Transverse colon (tissue), 4 donors: ENCODE measurements around the gene SCG3. TPM values are rescaled to one million over a fixed set of nuclear protein-coding genes. Genes with fewer than 3 reads are reported as not detected.

ENCODE experiments used
- DNase-seq: peaks from one replicate; pipeline ENCODE4 v3.0.0-alpha.2; 2019
- H3K27ac ChIP-seq, 4 donors: fragments of 200-600 bp; sonication (generic); 2 replicates each; pipeline ENCODE4 v1.5.1; 2016 to 2018; ENCODE audit warnings: inconsistent platforms in 4 of 4
- H3K27me3 ChIP-seq: fragments of 200-600 bp; sonication (generic); 2 replicates; pipeline ENCODE4 v1.5.1; 2017; ENCODE audit warnings: inconsistent platforms
- H3K36me3 ChIP-seq, 4 donors: fragments of 200-600 bp; sonication (generic); 2 replicates each; pipeline ENCODE4 v1.5.1; 2017 to 2019; ENCODE audit warnings: inconsistent platforms in 4 of 4
- H3K4me1 ChIP-seq, 4 donors: fragments of 200-600 bp; sonication (generic); 2 replicates each; pipeline ENCODE4 v1.5.1; 2017 to 2020; ENCODE audit warnings: inconsistent platforms in 4 of 4
- H3K4me3 ChIP-seq, 4 donors: fragments of 200-600 bp; sonication (generic); 1 replicate in 1 of 4; 2 replicates in 3 of 4; pipeline versions ENCODE4 v1.5.1 to v1.6.1; 2017 to 2019; ENCODE audit warnings: inconsistent platforms in 4 of 4
- H3K9me3 ChIP-seq, 2 donors: fragments of 200-600 bp; sonication (generic); 2 replicates each; pipeline ENCODE4 v1.5.1; 2017 to 2019; ENCODE audit warnings: inconsistent platforms in 2 of 2
- EP300 ChIP-seq: sonication (generic); formaldehyde crosslinking; IDR thresholded peaks from one replicate; pipeline ENCODE4 v1.6.1; 2017; ENCODE audit warnings: antibody characterized with exemption, low read depth
- POLR2A ChIP-seq: fragments of 450-650 bp; IDR thresholded peaks from one replicate; pipeline ENCODE4 v1.6.1; 2016; ENCODE audit warnings: antibody characterized with exemption, mild to moderate bottlenecking, moderate library complexity
- POLR2AphosphoS5 ChIP-seq, 3 donors: sonication (generic); formaldehyde crosslinking; IDR thresholded peaks; one replicate each; pipeline ENCODE4 v1.6.1; 2016; ENCODE audit warnings: antibody characterized with exemption in 3 of 3
- WGBS, 2 donors: methylation state at CpG; one replicate each; pipeline ENCODE4 v1.1.5; 2018; ENCODE audit warnings: low coverage in 1 of 2; 5-methylcytosine and 5-hydroxymethylcytosine counted together
- in situ Hi-C, 4 donors: fragments of 200-750 bp; cut with MboI; loops; one replicate each; pipeline versions ENCODE4 v1.15.0 to v1.15.1; 2017; ENCODE audit warnings: low sequenced_read_pairs in 3 of 4, low pct_ligation_motif_present in 1 of 4, low pct_unique_long_range_greater_than_20kb in 1 of 4
- intact Hi-C: fragments of 100-400 bp; cut with DNase I; formaldehyde crosslinking; loops from one replicate; pipeline ENCODE4 v1.15.1; 2023; ENCODE audit warnings: low total_unique reads
- total RNA-seq, 4 donors: library from RNA; depleted of rRNA; stranded (reverse); fragments of >200 nt; gene quantifications; one replicate each; pipeline ENCODE4 v1.1.0, GENCODE V29; 2016
- TF ChIP-seq, protein P1 (sequence below), 5 experiments: fragments of 200-600 bp in 3 of 5; fragments of 450-650 bp in 2 of 5; sonication (generic) in 3 of 5; IDR thresholded peaks; 1 replicate in 2 of 5; 2 replicates in 3 of 5; pipeline ENCODE4 v1.5.1; 2016 to 2017; ENCODE audit warnings: antibody characterized with exemption in 5 of 5, inconsistent platforms in 3 of 5, mild to moderate bottlenecking in 2 of 5, moderate library complexity in 1 of 5

SCG3 gene
- total RNA-seq, 4 donors from 2014 or later, result 0.55 to 3.6 (median 0.95) TPM; not detected in 1

DNA sequence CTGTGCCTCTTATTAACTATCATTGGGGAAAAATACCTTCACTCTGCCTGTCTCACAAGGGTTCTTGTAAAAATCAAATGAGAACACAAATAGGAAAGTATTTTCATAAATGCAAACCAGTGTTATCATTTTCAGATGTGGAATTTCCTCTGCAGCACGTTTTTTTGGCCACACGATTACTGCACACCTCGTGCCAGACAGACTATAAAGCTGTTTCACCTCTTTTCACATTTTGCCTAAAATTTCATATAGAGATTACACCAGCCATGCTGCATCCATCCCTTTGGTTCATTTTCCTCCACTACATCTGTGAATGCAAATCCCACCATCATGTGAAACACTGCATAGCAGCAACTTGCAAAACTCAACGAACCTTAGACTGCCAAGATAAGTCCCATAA is 68.9 kb downstream of the SCG3 start:
- intact Hi-C loops (no loop called here), in situ Hi-C loops (loop anchor here in 1 of 4 donors (25.0 kb wide), 1 partner anchor 112 kb away; no protein-coding TSS in a partner anchor)
- Histone ChIP-seq H3K4me1 (peaks cover 0 to 20% (median 10%) of the 10 kb centered on the region in 4 donors), H3K27ac (no peak overlapping the region), H3K9me3 (no peaks in the 10 kb centered on the region), H3K4me3 (no peak overlapping the region), H3K27me3 (peaks cover 9% of the 10 kb centered on the region), H3K36me3 (no peaks in the 10 kb centered on the region)
- TF ChIP-seq POLR2AphosphoS5 (IDR thresholded peaks at IDR 0.05), result no peak
- no peak for TF ChIP-seq EP300
- TF ChIP-seq, protein P1, sequence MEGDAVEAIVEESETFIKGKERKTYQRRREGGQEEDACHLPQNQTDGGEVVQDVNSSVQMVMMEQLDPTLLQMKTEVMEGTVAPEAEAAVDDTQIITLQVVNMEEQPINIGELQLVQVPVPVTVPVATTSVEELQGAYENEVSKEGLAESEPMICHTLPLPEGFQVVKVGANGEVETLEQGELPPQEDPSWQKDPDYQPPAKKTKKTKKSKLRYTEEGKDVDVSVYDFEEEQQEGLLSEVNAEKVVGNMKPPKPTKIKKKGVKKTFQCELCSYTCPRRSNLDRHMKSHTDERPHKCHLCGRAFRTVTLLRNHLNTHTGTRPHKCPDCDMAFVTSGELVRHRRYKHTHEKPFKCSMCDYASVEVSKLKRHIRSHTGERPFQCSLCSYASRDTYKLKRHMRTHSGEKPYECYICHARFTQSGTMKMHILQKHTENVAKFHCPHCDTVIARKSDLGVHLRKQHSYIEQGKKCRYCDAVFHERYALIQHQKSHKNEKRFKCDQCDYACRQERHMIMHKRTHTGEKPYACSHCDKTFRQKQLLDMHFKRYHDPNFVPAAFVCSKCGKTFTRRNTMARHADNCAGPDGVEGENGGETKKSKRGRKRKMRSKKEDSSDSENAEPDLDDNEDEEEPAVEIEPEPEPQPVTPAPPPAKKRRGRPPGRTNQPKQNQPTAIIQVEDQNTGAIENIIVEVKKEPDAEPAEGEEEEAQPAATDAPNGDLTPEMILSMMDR (IDR thresholded peaks at IDR 0.05), result no peak
- no peak for TF ChIP-seq POLR2A
- DNase-seq, result no peak
- 71 to 80% methylated on average over 4 of the region's 4 CpGs for WGBS, 2 donors

DNA sequence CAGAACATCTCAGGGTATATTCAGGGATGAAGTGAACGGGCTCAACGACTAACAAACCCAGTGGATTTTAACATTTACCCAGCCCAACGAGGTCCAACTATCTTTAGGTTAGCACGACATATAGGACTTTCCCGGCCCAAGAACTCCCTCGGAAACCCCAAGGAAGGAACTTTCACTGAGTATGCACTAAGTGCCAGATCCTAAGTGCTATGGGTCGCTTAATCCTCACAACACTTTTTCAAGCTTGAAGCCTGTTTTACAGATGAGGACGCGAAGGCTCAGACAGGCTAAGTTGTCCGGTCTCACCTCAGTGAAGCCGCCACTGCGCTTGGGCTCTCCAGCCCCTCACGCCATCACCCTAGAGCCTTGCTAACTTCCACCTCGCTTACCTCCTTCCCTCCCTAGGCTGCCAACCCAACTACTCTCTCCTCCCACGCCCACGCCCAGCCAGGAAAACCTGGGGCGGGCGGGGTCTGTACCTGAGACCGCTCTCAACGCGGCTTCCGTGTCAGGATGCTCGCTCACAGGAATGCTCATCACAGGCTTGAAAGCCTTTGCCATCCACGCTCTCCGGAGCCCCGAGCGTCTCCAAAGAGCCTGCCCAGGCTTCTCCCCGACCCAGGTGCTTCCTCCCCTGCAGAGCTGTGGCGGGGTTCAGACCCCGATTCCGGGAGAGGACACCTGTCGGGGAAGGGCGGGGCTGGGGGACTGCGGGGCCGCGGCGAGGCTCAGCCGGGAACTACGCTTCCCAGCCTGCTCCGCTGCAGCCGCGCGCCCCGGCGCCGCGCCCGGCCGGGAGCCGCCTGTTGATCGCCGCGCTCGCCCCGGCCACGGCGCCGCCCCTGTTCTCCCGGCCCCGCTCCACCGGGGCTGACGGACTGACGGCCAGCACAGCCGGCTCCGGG is 69.7 kb downstream of the SCG3 start, which contains the start of gene TMOD2:
Gene TMOD2, plus strand, starts transcription at position 806 of the 905 bp plus-strand sequence. CDS start 14,845 bp downstream, outside the sequence.
- no peak for TF ChIP-seq EP300
- no peak for TF ChIP-seq POLR2AphosphoS5 (IDR thresholded peaks at IDR 0.05)
- no peak for TF ChIP-seq POLR2A
- TF ChIP-seq, protein P1 (IDR thresholded peaks at IDR 0.05), result no peak
- Histone ChIP-seq H3K27ac (peak within 1 kb of the TSS; percentile 64 to 84 (median 82)), H3K4me1 (peaks cover 0 to 20% (median 10%) of the 10 kb centered on the region in 4 donors), H3K27me3 (peaks cover 9% of the 10 kb centered on the region), H3K9me3 (no peaks in the 10 kb centered on the region), H3K36me3 (no peaks in the 10 kb centered on the region), H3K4me3 (peak within 1 kb of the TSS; percentile 76 to 92 (median 80))
- WGBS, 2 donors, result 7 to 18% methylated on average over 8 to 62 of the region's 65 CpGs
- DNase-seq, result peak; percentile 49
- intact Hi-C loops (no loop called here), in situ Hi-C loops (loop anchor here in 1 of 4 donors (25.0 kb wide), 1 partner anchor 111 kb away; no protein-coding TSS in a partner anchor)

DNA sequence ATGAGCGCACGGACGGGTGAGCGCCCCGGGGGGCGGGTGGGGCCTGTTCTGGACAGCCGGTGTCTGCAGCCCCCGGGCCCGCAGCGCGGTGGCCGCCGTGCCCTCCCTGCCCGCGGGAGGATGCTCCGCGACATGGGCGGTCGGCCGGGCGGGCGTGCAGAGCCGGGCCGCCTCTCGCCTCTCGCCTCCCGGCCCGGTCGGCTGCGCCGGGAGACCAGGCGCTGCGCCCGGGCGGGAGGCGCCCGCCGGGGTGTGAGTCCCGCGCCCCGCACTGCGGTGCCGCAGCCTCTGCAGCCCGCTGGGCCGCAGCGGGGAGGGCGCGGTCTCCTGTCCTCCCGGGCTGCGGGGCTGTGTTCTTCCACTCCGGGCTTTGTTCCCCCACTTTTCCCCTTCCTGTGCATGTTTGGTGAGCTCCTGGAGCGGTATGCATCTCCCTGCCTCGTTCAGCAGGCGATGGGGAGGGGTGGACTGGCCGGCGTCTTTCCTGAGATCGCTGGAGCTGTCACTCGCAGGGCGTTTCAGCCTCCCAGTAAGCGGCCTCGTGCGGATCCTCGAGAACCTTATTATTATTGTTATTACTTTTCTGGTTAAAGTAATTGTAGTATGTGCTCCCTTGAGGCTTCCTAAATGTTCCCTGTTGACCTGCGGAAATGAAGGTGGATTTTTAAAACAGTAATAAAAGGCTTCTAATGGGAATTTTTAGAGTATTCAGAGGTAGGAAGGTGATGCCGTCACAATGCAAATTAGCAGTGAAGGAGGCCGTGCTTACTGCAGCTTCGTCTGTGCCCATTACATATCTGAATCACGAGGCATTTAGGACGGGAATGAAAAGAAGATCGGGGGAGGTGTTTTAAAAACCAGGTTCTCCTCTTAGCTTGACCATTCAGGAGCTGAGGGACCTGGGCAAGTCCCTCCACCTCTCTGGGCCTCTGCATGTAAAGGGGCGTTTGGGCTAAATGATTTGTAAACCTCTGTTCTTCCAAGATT is 70.7 kb downstream of the SCG3 start:
- H3K9me3 ChIP-seq, result no peaks in the 10 kb centered on the region
- WGBS, 2 donors, result 4 to 27% methylated on average over 4 to 38 of the region's 71 CpGs
- peaks cover 9% of the 10 kb centered on the region for H3K27me3 ChIP-seq
- H3K27ac ChIP-seq, result peak overlapping the region; percentile 64 to 84 (median 82)
- in situ Hi-C loops, result loop anchor here in 1 of 4 donors (25.0 kb wide), 1 partner anchor 110 kb away; no protein-coding TSS in a partner anchor
- TF ChIP-seq POLR2A (no peak), EP300 (no peak), POLR2AphosphoS5 (IDR thresholded peaks at IDR 0.05) (no peak)
- TF ChIP-seq, protein P1 (IDR thresholded peaks at IDR 0.05), result no peak
- no peaks in the 10 kb centered on the region for H3K36me3 ChIP-seq
- DNase-seq, result peak; percentile 30
- peak overlapping the region; percentile 76 to 92 (median 80) for H3K4me3 ChIP-seq
- peaks cover 0 to 20% (median 10%) of the 10 kb centered on the region in 4 donors for H3K4me1 ChIP-seq
- intact Hi-C loops, result no loop called here
